ENCODE measurements around the gene MRPS35. TPM values are rescaled to one million over a fixed set of nuclear protein-coding genes. Genes with fewer than 3 reads are reported as not detected.

MRPS35 gene
- total RNA-seq, 1 donor from 2014 or later = 39.2 TPM

DNA sequence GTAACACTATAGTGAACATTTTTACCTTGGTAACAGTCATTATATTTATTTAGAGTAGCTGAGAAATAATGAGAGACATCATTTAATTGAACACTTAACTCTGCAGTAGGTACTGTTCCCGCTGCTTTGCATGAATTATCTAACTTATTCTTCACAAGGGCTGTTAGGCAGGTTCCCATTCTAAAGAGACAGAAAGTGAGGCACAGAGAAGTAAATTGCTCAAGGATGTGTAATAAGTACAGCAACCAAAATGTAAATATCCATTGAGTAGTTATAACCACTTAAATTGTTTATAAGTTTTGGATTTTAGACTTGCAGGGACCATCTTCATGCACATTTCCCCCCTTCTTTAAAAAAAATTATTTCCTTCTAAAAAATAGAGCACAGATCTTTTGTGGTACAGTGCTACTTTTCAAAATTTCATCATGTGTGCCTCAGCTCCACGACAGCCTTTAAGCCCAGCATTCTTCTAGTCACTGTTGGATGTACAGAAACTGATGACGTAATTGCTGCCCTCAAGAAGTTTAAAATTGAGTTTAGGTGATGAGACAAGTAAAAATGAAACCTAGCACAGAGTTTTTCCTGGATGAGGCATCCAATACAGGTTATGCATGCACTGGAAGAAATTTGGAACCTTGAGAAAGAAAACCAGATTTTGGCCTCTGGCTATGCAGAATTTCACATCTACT lies 75.4 kb downstream of the MRPS35 start:
- Histone ChIP-seq H3K36me3 (no peaks in the 10 kb centered on the region), H3K9ac (no peak overlapping the region), H3K4me1 (peaks cover 21% of the 10 kb centered on the region), H3K27ac (no peak overlapping the region), H3F3A (ENCODE audit: low read depth) (peaks cover 16% of the 10 kb centered on the region), H3K79me2 (ENCODE audit: low read depth) (peaks cover 96% of the 10 kb centered on the region), H2AFZ (replicated peaks) (no peak overlapping the region), H4K20me1 (ENCODE audit: low read depth) (peaks cover 3% of the 10 kb centered on the region), H3K4me2 (no peak overlapping the region), H3K9me3 (ENCODE audit: low read depth) (no peaks in the 10 kb centered on the region), H3K4me3 (no peak overlapping the region), H3K27me3 (no peaks in the 10 kb centered on the region)
- no peaks in the 10 kb centered on the region for H3K27me3 Mint-ChIP-seq (ENCODE audit: insufficient read depth, low read depth)
- peaks cover 23% of the 10 kb centered on the region for H3K4me1 Mint-ChIP-seq
- no peak overlapping the region for H3K27ac Mint-ChIP-seq
- no peak overlapping the region for H3K4me3 Mint-ChIP-seq
- TF ChIP-seq, protein P1, sequence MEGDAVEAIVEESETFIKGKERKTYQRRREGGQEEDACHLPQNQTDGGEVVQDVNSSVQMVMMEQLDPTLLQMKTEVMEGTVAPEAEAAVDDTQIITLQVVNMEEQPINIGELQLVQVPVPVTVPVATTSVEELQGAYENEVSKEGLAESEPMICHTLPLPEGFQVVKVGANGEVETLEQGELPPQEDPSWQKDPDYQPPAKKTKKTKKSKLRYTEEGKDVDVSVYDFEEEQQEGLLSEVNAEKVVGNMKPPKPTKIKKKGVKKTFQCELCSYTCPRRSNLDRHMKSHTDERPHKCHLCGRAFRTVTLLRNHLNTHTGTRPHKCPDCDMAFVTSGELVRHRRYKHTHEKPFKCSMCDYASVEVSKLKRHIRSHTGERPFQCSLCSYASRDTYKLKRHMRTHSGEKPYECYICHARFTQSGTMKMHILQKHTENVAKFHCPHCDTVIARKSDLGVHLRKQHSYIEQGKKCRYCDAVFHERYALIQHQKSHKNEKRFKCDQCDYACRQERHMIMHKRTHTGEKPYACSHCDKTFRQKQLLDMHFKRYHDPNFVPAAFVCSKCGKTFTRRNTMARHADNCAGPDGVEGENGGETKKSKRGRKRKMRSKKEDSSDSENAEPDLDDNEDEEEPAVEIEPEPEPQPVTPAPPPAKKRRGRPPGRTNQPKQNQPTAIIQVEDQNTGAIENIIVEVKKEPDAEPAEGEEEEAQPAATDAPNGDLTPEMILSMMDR (IDR thresholded peaks at IDR 0.05) = no peak
- no peak for TF ChIP-seq EZH2phosphoT487 (IDR thresholded peaks at IDR 0.05)
- TF ChIP-seq EZH2 (IDR thresholded peaks at IDR 0.05) = no peak
- no peak for DNase-seq (ENCODE audit: low spot score)
- H3K36me3 Mint-ChIP-seq = peaks cover 41% of the 10 kb centered on the region
- peaks cover 2% of the 10 kb centered on the region for H3K9me3 Mint-ChIP-seq

DNA sequence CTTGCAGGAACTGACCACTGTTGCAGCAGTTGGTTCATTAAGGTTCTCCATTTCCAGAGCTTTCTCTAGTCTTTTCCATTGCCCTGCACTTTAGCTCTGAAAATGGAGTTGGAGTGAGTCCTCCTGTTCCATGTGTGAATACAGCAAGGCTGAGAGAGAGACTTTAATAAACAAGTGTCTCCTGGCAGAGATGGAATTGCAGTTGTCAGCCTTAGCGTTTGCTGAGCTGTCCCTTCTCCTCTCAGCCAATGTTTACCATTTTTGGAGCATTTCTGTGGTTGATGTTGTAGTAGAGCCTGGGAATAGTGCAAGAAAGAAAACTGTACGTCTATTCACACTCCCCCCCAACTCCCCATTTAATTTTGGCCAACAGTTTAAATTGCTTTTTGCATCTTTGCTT lies 76.9 kb downstream of the MRPS35 start:
- Histone ChIP-seq H3K79me2 (ENCODE audit: low read depth) (peaks cover 84% of the 10 kb centered on the region), H2AFZ (replicated peaks) (no peak overlapping the region), H3K4me3 (no peak overlapping the region), H3K4me2 (no peak overlapping the region), H3K9me3 (ENCODE audit: low read depth) (no peaks in the 10 kb centered on the region), H3K4me1 (peaks cover 6% of the 10 kb centered on the region), H3K27ac (no peak overlapping the region), H3K27me3 (no peaks in the 10 kb centered on the region), H4K20me1 (ENCODE audit: low read depth) (peaks cover 3% of the 10 kb centered on the region), H3F3A (ENCODE audit: low read depth) (peaks cover 2% of the 10 kb centered on the region), H3K9ac (no peak overlapping the region), H3K36me3 (no peaks in the 10 kb centered on the region)
- no peak overlapping the region for H3K27ac Mint-ChIP-seq
- H3K36me3 Mint-ChIP-seq = peaks cover 45% of the 10 kb centered on the region
- no peak overlapping the region for H3K4me3 Mint-ChIP-seq
- H3K27me3 Mint-ChIP-seq (ENCODE audit: insufficient read depth, low read depth) = no peaks in the 10 kb centered on the region
- H3K9me3 Mint-ChIP-seq = peaks cover 2% of the 10 kb centered on the region
- DNase-seq (ENCODE audit: low spot score) = no peak
- no peak for TF ChIP-seq EZH2 (IDR thresholded peaks at IDR 0.05)
- TF ChIP-seq, protein P1 (IDR thresholded peaks at IDR 0.05) = no peak
- TF ChIP-seq EZH2phosphoT487 (IDR thresholded peaks at IDR 0.05) = no peak
- peaks cover 8% of the 10 kb centered on the region for H3K4me1 Mint-ChIP-seq

DNA sequence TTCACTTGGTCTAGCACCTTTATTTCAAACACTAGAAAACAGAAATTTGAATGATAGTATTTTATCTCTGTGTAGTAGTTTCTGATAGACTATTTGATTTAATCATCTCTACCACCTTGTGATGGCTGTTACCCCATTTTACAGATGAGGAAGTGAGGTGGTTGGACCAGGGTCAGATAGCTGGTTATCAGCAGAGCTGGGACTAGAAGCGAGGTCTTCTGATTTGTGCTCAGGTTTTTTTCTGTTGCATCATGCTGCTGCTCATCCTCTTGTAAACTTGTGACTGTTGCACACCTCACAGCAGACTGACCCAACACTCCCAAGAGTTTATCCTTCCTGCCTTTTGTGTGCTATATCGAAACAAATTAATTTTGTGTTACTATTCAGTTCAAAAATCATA lies 79.5 kb downstream of the MRPS35 start:
- no peak overlapping the region for H2AFZ ChIP-seq (replicated peaks)
- no peaks in the 10 kb centered on the region for H3K9me3 ChIP-seq (ENCODE audit: low read depth)
- H3K4me3 ChIP-seq = no peak overlapping the region
- H3K9ac ChIP-seq = no peak overlapping the region
- H4K20me1 ChIP-seq (ENCODE audit: low read depth) = peaks cover 3% of the 10 kb centered on the region
- no peaks in the 10 kb centered on the region for H3F3A ChIP-seq (ENCODE audit: low read depth)
- no peaks in the 10 kb centered on the region for H3K36me3 ChIP-seq
- Mint-ChIP-seq H3K4me3 (no peak overlapping the region), H3K27me3 (ENCODE audit: insufficient read depth, low read depth) (no peaks in the 10 kb centered on the region), H3K4me1 (peaks cover 2% of the 10 kb centered on the region), H3K36me3 (peaks cover 42% of the 10 kb centered on the region), H3K27ac (no peak overlapping the region), H3K9me3 (no peaks in the 10 kb centered on the region)
- H3K79me2 ChIP-seq (ENCODE audit: low read depth) = peaks cover 58% of the 10 kb centered on the region
- H3K4me2 ChIP-seq = no peak overlapping the region
- no peaks in the 10 kb centered on the region for H3K27me3 ChIP-seq
- DNase-seq (ENCODE audit: low spot score) = no peak
- TF ChIP-seq EZH2phosphoT487 (IDR thresholded peaks at IDR 0.05) (no peak), EZH2 (IDR thresholded peaks at IDR 0.05) (no peak)
- TF ChIP-seq, protein P1 (IDR thresholded peaks at IDR 0.05) = no peak
- no peaks in the 10 kb centered on the region for H3K4me1 ChIP-seq
- no peak overlapping the region for H3K27ac ChIP-seq

Data from neural progenitor cell (in vitro differentiated cells).